Vagina (tissue), 2 donors: Measurements from ENCODE around the gene LCN1. TPM values are rescaled to one million over a fixed set of nuclear protein-coding genes. Genes with fewer than 3 reads are reported as not detected.

Experiments
- DNase-seq, 2 donors: peaks; one replicate each; pipeline ENCODE4 v3.0.0-alpha.2; 2017; ENCODE audit errors: extremely low spot score in 2 of 2
- H3K27ac ChIP-seq: fragments of 200-600 bp; sonication (generic); one replicate; pipeline ENCODE4 v1.5.1; 2019
- H3K27me3 ChIP-seq: fragments of 200-600 bp; sonication (generic); one replicate; pipeline ENCODE4 v1.5.1; 2019
- H3K36me3 ChIP-seq, 2 donors: fragments of 200-600 bp; sonication (generic); one replicate each; pipeline ENCODE4 v1.5.1; 2017 to 2019
- H3K4me1 ChIP-seq: fragments of 200-600 bp; sonication (generic); one replicate; pipeline ENCODE4 v1.5.1; 2019
- H3K4me3 ChIP-seq, 2 donors: fragments of 200-600 bp; sonication (generic); 1 replicate in 1 of 2; 2 replicates in 1 of 2; pipeline ENCODE4 v1.5.1; 2016 to 2019
- H3K9me3 ChIP-seq: fragments of 200-600 bp; sonication (generic); one replicate; pipeline ENCODE4 v1.5.1; 2019
- POLR2A ChIP-seq, 2 donors: fragments of 450-650 bp; IDR thresholded peaks; one replicate each; pipeline ENCODE4 v1.6.1; 2017; ENCODE audit warnings: antibody characterized with exemption in 2 of 2, mild to moderate bottlenecking in 2 of 2, moderate library complexity in 2 of 2
- POLR2AphosphoS5 ChIP-seq, 2 donors: sonication (generic); formaldehyde crosslinking; IDR thresholded peaks; one replicate each; pipeline ENCODE4 v1.9.0; 2017; ENCODE audit warnings: antibody characterized with exemption in 2 of 2, mild to moderate bottlenecking in 2 of 2, low read depth in 1 of 2; ENCODE audit not compliant: insufficient read depth in 1 of 2
- intact Hi-C: fragments of 100-400 bp; cut with DNase I; formaldehyde crosslinking; loops from one replicate; pipeline ENCODE4 v1.15.1; 2023
- total RNA-seq: library from RNA; depleted of rRNA; stranded (reverse); fragments of >200 nt; gene quantifications from one replicate; pipeline ENCODE4 v1.2.3, GENCODE V29; 2016
- TF ChIP-seq, protein P1 (sequence below), 3 experiments: fragments of 450-650 bp in 2 of 3; fragments of 200-600 bp in 1 of 3; sonication (generic) in 1 of 3; IDR thresholded peaks; one replicate each; pipeline ENCODE4 v1.5.1; 2017 to 2019; ENCODE audit warnings: antibody characterized with exemption in 3 of 3, mild to moderate bottlenecking in 2 of 3, moderate library complexity in 2 of 3

LCN1 gene
- total RNA-seq, 1 donor from 2014 or later: not detected

DNA sequence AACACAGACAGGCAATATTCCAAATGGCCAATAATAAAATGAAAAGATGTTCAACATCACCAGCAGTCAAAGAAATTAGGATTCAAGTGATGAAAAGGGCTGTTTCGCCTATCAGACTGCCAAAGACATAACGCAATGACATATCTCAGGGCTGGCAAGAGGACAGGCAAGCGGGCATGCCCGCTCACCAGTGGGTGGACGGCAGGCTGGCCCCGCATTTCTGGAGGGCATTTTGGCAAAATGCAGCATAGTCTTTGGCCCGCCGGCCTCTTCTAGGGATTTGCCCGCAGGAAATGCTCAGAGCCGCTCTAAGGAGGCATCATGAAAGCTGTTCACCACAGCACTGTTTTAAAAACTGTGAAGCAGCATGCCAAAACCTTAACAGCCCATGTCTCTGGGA is 43.0 kb upstream of the LCN1 start:
- H3K27ac ChIP-seq: no peak overlapping the region
- no peak for DNase-seq
- H3K27me3 ChIP-seq: no peaks in the 10 kb centered on the region
- H3K4me3 ChIP-seq: no peak overlapping the region
- intact Hi-C loops: no loop called here
- TF ChIP-seq POLR2A (IDR thresholded peaks at IDR 0.05): no peak
- TF ChIP-seq, protein P1, sequence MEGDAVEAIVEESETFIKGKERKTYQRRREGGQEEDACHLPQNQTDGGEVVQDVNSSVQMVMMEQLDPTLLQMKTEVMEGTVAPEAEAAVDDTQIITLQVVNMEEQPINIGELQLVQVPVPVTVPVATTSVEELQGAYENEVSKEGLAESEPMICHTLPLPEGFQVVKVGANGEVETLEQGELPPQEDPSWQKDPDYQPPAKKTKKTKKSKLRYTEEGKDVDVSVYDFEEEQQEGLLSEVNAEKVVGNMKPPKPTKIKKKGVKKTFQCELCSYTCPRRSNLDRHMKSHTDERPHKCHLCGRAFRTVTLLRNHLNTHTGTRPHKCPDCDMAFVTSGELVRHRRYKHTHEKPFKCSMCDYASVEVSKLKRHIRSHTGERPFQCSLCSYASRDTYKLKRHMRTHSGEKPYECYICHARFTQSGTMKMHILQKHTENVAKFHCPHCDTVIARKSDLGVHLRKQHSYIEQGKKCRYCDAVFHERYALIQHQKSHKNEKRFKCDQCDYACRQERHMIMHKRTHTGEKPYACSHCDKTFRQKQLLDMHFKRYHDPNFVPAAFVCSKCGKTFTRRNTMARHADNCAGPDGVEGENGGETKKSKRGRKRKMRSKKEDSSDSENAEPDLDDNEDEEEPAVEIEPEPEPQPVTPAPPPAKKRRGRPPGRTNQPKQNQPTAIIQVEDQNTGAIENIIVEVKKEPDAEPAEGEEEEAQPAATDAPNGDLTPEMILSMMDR (IDR thresholded peaks at IDR 0.05): no peak
- H3K4me1 ChIP-seq: peaks cover 14% of the 10 kb centered on the region
- no peaks in the 10 kb centered on the region for H3K9me3 ChIP-seq
- H3K36me3 ChIP-seq: no peaks in the 10 kb centered on the region

DNA sequence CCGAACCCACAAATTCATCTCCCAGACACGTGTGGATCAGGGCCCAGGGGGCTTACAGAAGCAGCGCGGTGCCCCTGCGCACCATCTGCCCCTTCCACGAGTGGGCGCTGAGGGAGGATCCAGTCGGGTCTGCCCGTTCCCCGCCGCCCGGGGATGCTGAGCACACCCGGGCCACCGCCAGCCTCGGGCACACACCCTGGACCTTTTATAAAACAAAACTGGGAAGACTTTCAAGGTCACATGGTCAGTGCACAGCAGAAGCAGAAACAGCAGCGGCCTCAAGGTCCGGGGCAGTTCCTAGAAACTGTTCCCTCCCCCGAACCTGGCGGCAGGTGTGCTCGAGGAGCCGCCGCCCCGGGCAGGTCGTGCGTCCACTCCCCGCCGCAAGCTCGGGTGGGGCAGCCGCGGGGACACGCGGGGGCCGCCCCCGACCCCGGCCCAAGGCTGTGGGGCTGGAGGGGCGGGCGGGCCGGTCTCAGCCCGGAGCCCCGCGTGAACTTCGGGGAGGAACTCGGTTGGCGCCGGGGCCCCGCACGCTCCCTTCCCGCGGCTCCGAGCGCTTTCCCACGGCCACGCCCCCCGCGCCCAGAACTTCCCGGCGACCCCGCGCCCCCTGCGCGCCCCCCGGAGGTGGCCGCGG is 42.3 kb upstream of the LCN1 start:
- Histone ChIP-seq H3K27me3 (no peaks in the 10 kb centered on the region), H3K9me3 (no peaks in the 10 kb centered on the region), H3K36me3 (no peaks in the 10 kb centered on the region), H3K4me1 (peaks cover 14% of the 10 kb centered on the region), H3K27ac (peak overlapping the region; percentile 69), H3K4me3 (peak overlapping the region; percentile 55 to 90)
- TF ChIP-seq, protein P1 (IDR thresholded peaks at IDR 0.05): no peak
- TF ChIP-seq POLR2A (IDR thresholded peaks at IDR 0.05) (no peak), POLR2AphosphoS5 (IDR thresholded peaks at IDR 0.05; ENCODE audit: insufficient read depth in 1 of 2, low read depth in 1 of 2) (no peak)
- no peak for DNase-seq
- intact Hi-C loops: no loop called here

DNA sequence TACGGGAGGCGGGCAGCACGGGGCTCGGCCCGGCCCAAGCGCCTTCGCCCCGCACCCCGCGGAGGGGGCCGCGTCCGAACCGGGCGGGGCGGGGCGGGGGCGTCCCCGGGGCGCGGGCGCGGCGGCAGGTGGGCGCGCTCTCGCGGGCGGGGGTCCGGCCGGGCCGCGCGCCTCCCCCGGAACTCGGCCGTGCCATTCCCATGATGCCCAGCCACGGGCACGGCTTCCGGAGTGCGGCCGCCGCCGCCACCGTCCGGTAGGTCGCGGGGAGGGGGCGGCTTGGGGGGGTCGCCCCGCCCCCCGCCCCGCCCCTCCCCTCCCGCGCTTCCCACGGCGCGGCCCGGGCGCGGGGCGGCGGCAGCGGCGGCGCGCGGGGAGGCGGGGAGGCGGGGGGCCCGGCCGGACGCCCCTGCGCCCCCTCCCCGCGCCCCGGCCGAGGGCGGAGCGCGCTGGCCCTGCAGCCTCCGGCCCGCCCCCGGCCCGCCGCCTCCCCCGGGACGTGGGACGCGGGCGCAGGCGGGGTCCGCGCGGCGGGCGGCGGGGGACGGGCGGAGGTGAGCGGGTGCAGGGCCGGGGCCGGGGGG is 41.7 kb upstream of the LCN1 start, which contains the start of gene PPP1R26:
Gene PPP1R26 (plus strand): TSS at position 314 of the 584 bp plus-strand sequence. CDS start 4,729 bp downstream, outside the sequence.
- Histone ChIP-seq H3K4me1 (peaks cover 14% of the 10 kb centered on the region), H3K27me3 (no peaks in the 10 kb centered on the region), H3K36me3 (peaks cover 0 to 3% of the 10 kb centered on the region in 2 donors), H3K27ac (peak within 1 kb of the TSS; percentile 69), H3K9me3 (no peaks in the 10 kb centered on the region), H3K4me3 (peak within 1 kb of the TSS; percentile 55 to 90)
- no peak for DNase-seq
- TF ChIP-seq POLR2AphosphoS5 (IDR thresholded peaks at IDR 0.05; ENCODE audit: insufficient read depth in 1 of 2, low read depth in 1 of 2) (no peak), POLR2A (IDR thresholded peaks at IDR 0.05) (no peak)
- intact Hi-C loops: no loop called here

DNA sequence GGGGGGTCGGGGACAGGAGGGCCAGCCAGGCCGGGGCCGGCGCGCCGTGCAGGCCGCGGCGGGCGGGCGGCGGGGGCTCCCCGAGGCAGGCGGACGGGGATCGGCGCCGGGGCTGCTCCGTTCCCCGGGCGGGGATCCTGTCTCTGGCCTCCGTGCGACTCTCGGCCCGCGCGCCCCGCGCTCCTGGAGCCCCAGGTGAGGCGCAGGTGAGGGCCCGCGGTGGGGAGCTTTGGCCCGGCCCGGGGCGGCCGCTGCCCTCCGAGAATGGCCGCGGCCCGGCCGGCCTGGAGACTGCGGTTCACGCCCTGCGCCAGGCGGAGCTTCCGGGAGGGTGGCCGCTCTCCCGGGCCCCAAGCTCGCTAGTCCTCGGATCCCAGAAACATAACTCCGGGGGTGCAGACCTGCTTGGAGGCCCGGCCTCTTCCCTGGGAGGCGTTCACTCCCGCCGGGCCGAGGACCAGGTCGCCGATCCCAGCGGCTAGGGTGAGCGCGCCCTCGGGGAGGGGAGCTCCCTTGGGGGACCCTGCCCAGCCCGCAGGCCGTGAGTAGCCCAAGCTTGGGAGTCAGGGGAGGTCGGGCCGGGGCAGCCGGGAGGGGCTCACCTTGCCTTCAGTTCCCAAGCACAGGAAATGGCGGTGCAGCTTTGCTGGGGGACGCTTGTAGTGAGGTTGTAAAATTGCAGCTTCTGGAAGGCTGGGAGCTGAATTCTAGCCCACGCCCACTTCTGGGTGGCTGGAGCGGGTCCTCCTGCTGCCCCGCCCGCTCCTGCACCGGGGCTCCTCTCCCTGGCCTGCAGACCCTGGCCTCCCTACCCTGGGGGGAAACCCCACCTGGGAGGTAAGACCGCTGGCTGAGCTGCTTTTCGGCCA is 40.9 kb upstream of the LCN1 start:
- TF ChIP-seq, protein P1 (IDR thresholded peaks at IDR 0.05): no peak
- TF ChIP-seq POLR2AphosphoS5 (IDR thresholded peaks at IDR 0.05; ENCODE audit: insufficient read depth in 1 of 2, low read depth in 1 of 2): no peak
- TF ChIP-seq POLR2A (IDR thresholded peaks at IDR 0.05): no peak
- no peaks in the 10 kb centered on the region for H3K9me3 ChIP-seq
- intact Hi-C loops: no loop called here
- peak overlapping the region; percentile 52 to 90 for H3K4me3 ChIP-seq
- H3K4me1 ChIP-seq: peaks cover 14% of the 10 kb centered on the region
- peak overlapping the region; percentile 5 for H3K27ac ChIP-seq
- H3K27me3 ChIP-seq: no peaks in the 10 kb centered on the region
- DNase-seq: no peak
- peaks cover 0 to 10% of the 10 kb centered on the region in 2 donors for H3K36me3 ChIP-seq

DNA sequence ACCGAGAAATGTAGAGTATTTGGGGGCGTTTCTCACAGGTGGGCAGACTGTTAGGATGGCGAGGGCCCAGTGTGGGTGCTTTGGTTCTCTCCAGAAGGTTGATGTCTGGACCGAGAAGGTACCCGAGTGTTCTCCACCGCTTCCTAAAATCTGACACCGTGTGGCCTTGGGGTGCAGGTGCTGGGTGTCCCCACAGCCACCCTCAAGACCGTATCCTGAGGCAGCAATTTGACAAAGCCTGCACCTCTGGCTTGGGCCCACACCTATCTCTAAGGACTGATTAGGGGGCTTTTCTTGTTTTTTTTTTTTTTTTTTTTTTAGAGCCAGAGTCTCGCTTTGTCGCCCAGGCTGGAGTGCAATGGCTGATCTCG is 40.3 kb upstream of the LCN1 start:
- Histone ChIP-seq H3K4me3 (peak overlapping the region; percentile 52 to 90), H3K4me1 (peaks cover 14% of the 10 kb centered on the region), H3K27me3 (no peaks in the 10 kb centered on the region), H3K36me3 (peaks cover 0 to 17% of the 10 kb centered on the region in 2 donors), H3K27ac (peak overlapping the region; percentile 5), H3K9me3 (no peaks in the 10 kb centered on the region)
- TF ChIP-seq, protein P1 (IDR thresholded peaks at IDR 0.05): no peak
- TF ChIP-seq POLR2A (IDR thresholded peaks at IDR 0.05) (no peak), POLR2AphosphoS5 (IDR thresholded peaks at IDR 0.05; ENCODE audit: insufficient read depth in 1 of 2, low read depth in 1 of 2) (no peak)
- DNase-seq: no peak
- intact Hi-C loops: no loop called here
